Right forelimb (tissue), 1 donor: ENCODE data around the gene TMEM217.

Source experiments
- DNase-seq: peaks from one replicate; pipeline ENCODE4 v3.0.0-alpha.2; 2018

TMEM217 gene

DNA sequence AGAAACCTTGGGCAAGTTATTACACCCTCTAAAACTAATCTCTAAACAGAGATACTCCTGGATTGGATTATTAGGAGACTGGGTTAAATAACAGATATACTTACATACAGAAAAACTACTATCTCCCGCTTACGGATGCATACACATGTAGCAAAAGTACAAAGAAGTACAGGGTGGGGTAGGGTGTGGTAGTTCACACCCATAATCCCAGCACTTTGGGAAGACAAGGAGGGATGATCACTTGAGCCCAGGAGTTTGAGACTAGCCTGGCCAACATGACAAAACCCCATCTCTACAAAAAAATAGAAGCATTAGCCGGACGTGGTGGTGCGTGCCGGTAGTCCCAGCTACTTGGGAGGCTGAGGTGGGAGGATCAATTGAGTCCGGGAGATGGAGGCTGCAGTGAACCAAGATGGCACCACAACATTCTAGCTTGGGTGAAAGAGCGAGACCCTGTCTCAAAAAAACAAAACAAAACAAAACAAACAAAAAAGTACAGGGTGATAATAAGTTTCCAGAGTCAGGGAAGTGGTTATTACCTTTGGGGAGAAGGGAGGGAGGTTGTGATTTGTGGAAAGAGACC is 79.9 kb downstream of the TMEM217 start:
- no peak for DNase-seq

DNA sequence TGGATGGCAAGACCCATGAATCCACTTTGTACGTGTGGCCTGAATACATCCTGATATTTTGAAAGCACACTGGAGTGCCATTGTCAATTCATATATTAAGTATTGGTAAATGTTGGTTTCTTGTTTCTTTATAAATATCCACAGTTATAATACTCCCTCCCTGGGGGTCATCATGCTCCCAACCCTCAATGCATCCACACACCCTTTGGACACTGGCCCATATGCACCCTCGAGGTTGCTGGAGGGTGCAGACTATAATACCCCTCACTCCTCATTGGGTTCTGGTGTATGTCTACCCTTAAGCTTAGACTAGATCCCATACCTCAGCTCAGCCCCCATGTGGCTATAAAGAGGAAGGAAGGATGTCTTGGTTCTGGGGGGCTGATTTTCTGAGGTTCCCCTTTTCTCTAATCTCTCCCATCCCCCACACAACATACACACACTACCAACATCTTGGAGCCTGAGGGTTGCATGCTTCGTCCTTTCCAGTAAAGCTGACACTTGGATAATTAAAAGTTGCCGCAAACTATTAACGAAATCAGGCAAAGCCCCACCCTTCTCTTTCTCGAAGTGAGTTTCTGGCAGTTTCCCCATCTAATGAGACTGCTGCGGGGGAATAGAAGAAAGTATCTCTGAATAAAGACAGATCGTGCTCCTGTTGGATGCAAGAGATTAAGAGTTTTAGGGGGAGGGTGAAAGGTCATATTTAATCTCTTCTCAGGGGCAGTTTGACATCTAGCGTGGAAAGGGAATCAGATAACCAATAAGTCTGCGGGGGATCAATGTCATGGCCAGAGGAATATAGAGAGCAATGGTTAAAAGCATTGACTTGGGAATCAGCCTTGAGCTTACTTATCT is 80.6 kb downstream of the TMEM217 start:
- no peak for DNase-seq

DNA sequence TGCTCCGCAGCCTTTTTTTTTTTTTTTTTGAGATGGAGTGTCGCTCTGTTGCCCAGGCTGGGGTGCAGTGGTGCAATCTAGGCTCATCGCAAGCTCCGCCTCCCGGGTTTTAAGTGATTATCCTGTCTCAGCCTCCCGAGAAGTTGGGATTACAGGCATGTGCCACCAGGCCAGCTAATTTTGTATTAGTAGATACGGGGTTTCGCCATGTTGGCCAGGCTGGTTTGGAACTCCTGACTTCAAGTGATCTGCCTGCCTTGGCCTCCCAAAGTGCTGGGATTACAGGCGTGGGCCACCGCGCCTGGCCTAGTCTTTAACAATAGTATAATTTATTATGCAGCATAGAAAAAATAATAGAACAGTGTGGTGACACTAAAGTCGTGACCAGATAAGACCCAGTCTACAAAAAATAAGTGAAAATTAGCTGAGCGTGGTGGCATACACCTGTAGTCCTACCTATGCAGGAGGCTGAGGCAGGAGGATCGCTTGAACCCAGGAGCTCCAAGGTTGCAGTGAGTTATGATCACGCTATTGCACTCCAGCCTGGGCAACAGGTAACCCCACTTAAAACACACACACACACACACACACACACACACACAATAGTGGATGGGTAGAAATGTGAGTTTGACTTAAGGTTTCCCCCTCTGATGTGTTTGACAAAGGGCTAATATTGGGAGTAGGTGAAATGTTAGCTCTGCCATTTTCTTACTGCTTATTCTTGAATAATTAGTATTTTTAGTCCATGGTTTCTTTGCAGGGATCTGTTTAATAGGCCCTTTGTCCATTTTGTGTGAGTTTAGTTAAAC is 81.5 kb downstream of the TMEM217 start:
- no peak for DNase-seq

DNA sequence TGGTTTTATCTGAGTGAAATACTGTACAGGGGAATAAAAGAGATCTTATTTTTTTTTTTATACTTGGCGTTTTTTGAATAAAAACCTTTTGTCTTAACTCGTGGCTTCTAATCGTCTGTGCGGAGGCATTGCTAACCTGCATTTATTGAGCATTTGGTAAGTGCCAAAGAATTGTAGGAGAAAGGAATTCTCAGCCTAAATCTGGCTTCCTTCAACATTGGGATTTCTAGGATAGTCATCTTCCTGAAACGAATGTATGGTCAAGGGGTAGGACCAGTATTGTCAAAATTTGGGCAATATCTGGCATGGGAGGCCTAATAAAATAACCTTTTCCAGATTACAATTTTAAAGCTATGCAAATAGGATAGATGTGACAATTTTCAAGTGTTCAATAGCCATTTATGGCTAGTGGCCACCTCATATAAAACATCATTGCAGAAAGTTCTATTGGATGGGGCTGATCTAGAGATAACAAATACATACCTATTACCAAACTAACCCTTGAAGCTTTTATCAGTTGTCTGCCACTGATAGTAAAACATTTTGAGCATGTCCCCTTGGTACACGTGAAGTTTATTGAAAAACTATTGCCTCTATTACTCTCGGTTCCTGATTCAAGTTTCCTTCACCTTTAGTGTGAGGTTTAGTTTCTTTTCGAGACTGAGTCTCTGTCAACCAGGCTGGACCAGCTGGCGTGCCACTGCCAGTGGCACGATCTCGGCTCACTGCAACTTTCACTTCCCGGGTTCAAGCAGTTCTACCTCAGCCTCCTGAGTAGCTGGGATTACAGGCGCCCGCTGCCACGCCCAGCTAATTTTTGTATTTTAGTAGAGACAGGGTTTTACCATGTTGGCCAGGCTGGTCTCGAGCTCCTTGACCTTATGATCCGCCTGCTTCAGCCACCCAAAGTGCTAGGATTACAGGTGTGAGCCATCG is 82.3 kb downstream of the TMEM217 start:
- no peak for DNase-seq

DNA sequence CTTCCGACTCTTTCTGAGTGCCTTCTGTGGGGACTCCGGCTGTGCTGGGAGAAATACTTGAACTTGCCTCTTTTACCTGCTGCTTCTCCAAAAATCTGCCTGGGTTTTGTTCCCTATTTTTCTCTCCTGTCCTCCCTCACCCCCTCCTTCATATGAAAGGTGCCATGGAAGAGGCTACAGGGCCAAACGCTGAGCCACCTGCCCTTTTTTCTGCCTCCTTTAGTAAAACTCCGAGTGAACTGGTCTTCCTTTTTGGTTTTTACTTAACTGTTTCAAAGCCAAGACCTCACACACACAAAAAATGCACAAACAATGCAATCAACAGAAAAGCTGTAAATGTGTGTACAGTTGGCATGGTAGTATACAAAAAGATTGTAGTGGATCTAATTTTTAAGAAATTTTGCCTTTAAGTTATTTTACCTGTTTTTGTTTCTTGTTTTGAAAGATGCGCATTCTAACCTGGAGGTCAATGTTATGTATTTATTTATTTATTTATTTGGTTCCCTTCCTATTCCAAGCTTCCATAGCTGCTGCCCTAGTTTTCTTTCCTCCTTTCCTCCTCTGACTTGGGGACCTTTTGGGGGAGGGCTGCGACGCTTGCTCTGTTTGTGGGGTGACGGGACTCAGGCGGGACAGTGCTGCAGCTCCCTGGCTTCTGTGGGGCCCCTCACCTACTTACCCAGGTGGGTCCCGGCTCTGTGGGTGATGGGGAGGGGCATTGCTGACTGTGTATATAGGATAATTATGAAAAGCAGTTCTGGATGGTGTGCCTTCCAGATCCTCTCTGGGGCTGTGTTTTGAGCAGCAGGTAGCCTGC is 83.2 kb downstream of the TMEM217 start:
- no peak for DNase-seq

DNA sequence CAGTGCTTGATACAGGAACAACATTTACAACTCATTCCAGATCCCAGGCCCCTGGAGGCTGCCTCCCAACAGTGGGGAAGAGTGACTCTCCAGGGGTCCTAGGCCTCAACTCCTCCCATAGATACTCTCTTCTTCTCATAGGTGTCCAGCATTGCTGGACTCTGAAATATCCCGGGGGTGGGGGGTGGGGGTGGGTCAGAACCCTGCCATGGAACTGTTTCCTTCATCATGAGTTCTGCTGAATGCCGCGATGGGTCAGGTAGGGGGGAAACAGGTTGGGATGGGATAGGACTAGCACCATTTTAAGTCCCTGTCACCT is 83.8 kb downstream of the TMEM217 start:
- no peak for DNase-seq

DNA sequence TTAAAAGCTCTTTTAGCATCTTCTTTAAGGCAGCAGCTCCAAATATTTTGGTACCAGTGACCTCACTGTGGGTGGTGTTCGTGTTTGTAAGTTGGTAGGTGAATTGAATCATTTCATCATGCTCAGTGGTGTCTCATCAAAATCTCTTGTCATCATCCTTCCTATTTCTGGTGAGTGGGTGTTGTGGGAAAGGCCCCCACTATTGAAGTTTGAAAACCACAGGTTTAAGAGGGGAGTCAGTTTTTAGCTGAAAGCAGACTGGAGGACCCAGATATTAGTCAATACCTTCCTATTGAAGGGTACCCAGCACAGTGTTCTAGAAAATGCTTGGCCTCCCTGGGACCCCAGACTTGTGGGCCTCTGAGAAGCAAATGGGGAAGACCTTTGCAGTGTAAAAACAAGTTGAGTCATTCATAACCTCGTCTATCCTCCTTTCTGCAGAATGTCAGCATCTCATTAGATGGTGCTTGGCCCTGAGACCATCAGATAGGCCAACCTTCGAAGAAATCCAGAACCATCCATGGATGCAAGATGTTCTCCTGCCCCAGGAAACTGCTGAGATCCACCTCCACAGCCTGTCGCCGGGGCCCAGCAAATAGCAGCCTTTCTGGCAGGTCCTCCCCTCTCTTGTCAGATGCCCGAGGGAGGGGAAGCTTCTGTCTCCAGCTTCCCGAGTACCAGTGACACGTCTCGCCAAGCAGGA is 84.3 kb downstream of the TMEM217 start:
- DNase-seq = no peak

DNA sequence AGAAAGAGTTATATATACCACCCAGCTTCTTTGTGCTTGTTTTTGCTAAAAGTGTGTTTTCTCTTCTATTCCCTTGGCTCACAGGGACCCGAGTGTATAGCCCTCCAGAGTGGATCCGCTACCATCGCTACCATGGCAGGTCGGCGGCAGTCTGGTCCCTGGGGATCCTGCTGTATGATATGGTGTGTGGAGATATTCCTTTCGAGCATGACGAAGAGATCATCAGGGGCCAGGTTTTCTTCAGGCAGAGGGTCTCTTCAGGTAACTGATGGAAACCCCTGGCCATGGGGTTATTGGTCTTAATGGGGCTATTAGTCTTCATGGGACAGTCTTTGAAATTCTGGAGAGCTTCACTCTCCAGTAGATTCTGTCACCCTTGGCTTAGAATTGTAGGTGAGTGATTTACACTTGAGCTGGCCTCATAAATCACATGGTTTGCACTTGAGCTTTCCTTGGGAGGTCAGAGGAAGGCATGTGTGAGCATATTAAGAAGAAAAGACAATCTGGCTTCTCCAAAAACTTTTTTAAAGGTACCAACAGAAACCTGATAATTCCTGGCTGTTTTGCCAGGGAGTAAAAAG is 84.9 kb downstream of the TMEM217 start:
- no peak for DNase-seq

DNA sequence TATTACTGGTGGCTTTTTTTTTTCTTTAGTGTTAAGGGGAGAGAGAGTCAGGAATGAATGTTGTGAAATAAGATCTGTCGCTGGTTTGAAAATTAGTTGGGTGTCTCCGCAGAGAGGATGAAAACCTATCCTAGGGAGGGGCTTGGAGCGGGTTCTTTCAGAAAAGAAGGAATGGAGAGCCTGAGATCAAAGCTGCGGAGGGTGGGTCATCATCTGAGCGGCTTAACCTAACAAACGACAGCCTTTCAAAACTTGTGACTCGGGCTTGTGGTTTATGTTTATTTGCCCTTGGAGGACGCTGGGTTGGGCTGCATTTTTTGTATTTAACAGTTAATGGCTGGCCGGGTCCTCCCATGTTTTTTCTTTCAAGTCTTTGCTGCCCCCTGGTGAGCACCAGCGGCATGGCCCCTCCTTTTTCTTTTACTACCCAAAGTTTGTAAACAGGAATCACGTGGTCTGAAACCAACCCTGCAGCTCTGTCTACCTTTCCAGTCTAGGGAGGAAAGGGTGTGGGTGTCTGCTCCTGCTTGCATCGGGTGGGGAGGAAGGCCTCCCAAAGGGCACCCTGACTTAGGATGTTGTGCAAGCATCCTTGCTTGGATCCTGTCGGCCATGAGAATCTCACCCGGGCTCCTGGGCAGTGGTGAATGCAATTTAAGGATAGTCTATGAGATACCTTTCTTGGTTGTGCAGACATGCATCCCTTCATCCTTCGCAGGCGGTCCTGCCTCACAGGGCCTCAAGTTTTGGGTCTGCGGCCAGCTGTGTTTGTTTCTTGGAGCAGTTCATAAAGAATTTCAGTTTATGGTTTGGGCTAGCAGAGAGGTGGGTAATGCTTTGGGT is 85.8 kb downstream of the TMEM217 start:
- DNase-seq = peak; percentile 93

DNA sequence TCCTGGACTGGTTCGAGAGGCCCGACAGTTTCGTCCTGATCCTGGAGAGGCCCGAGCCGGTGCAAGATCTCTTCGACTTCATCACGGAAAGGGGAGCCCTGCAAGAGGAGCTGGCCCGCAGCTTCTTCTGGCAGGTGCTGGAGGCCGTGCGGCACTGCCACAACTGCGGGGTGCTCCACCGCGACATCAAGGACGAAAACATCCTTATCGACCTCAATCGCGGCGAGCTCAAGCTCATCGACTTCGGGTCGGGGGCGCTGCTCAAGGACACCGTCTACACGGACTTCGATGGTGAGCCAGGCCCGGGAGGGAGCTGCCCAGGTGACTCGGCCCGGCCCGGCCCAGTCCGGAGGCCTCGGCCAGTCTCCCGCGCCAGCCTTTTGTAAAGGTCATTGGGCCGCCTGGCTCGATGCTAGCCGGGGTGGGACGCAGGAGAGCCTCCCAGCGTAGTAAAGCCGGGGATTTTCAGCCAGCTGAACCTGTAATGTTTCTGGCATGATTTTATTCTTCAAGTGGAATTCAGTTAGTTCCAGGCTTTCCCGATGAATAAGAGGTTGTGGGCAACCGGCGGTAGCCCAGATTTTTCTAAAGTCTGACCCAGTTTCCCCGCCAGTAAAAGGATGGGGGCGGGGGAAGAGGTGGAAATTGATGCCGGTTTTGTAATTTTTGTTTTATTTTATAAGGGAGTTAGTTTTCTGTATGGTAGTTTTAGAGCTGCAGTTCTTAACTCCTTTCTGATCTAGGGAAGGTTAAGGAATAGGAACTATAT is 86.6 kb downstream of the TMEM217 start:
- peak; percentile 67 for DNase-seq

DNA sequence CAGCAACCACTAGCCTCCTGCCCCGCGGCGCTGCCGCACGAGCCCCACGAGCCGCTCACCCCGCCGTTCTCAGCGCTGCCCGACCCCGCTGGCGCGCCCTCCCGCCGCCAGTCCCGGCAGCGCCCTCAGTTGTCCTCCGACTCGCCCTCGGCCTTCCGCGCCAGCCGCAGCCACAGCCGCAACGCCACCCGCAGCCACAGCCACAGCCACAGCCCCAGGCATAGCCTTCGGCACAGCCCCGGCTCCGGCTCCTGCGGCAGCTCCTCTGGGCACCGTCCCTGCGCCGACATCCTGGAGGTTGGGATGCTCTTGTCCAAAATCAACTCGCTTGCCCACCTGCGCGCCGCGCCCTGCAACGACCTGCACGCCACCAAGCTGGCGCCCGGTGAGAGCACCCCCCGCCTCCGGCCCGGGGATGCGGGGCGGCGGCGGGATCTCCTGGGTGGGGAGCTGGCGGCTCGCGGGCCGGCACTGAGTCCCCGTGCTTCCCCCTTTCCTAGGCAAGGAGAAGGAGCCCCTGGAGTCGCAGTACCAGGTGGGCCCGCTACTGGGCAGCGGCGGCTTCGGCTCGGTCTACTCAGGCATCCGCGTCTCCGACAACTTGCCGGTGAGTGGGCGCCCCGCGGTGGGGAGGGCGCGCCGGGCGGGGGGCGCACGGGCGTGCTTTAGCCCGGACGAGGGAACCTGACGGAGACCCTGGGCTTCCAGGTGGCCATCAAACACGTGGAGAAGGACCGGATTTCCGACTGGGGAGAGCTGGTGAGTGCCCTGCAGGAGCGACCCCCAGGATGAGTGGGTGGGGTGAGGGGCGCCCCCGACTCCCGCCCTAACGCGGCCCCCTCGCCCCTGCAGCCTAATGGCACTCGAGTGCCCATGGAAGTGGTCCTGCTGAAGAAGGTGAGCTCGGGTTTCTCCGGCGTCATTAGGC is 87.4 kb downstream of the TMEM217 start:
- DNase-seq = peak; percentile 75

DNA sequence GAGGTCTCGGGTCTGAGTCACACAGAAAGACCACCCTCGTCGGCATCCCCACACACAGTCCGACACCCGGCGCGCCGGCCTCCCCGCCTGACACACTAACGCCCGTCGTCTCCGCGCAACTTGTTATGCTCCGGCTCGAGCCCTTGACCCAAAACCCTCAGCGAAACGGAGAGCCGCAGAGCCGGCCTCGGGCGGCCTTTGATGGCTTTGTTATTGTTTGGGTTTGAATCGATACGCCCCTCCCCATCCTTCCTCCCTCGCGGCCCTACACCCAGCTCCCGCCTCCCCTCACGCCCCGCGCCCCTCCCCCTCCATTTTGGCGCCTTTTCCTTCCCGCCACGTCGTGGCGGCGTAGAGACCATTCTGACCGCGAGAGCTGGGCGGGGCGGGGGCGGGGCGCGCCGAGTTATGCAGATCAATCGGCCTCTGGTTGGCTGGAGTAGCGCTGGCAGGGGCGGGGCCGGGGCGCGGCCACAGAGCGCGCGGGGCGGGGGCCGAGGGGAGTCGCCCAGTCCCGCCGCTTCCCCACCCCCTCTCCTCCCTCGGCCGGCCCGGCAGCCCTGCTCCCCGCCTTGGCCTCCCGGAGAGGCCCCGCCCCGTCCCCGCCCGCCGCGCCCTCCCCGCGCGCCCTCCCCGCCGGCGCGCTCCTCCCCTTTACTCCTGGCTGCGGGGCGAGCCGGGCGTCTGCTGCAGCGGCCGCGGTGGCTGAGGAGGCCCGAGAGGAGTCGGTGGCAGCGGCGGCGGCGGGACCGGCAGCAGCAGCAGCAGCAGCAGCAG is 88.3 kb downstream of the TMEM217 start, which contains the start of gene PIM1:
PIM1 (plus strand) TSS at position 657 of the 777 bp plus-strand sequence. CDS start 424 bp downstream, outside the sequence.
- peak; percentile 100 for DNase-seq

DNA sequence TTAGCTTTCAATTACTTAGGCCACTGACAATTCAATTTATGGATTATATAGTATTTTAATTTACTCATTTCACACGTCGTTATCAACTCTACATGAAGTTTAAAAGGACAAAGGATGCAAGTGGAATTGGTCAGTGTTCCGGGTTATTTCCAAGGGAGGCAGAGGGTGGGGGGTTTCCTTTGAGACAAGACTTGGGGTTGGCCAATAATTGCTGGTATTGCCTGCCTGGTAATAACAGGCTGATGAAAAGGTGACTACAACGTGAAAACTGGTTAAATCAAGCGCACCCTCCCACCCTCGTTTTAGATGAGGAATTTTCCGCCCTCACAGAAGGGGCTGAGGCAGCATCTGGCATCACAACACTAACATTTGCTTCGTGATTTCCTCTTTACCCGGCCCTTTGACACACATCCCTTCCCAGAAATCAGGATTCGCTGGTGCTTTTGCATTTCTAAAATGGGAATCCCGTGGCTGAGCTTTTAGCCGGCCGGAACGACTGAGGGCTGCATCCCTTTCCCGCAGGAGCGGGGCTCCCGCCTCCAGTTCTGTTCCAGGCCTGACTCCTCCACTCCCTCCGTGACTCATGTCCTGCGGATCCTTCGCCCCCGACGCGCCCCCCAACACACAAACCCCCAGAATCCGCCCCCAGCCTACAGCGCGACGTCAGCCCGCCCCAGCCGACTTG is 89.0 kb downstream of the TMEM217 start:
- DNase-seq = no peak

DNA sequence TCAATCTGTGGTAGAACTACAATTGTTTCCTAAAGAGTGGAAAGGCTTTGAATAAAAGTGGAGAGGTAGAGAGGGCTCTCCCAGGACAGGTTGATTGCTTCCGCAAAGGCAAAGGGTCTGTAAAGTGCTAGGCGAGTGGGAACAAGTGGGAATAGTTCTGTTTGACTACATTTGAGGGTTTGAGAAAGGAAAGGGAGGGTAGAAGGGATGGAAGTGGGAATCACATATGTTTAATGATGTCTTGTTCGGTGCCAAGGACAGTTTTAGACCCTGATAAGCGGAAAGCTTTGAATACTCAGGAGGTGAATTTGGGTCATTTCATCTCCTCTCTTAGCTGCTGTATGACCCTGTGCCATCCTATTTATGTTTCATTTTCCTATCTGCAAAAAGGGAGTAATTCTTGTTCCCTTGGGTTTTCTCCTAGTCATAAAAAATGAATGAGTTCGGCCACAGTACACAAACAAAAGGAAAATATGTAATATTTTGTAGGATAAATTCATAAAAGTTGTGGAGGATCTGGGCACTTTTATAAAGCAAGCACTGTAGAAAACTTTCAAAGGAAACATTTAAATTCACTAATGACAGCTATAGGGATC is 89.7 kb downstream of the TMEM217 start:
- no peak for DNase-seq

DNA sequence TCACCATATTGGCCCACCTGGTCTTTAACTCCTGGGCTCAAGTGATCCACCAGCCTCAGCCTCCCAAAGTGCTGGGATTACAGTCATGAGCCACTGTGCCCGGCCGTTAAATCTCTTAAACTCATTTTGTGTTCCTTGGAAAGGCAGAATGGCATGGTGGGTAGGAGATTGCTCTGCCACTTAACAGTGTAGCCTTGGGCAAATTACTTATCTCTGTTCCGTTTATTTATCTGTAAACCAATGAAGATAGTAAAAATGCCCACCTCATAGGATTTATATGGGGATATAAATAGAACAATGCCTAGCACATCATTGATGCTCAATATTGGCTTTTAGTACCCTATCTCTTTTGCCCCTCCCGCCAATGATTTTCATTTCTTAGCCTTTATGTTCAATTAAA is 95.2 kb downstream of the TMEM217 start:
- no peak for DNase-seq
